GM19035 (cell line): ENCODE results near the gene DLGAP5.

ENCODE experiments used
- ATAC-seq: cut with Tn5 transposase; IDR thresholded peaks from one replicate; pipeline ENCODE4 v1.9.1; 2021; ENCODE audit not compliant: unreplicated experiment

The DLGAP5 gene

GRCh38 chr14:55188686-55189295 is 2.6 kb downstream of the DLGAP5 start:
- no peak for ATAC-seq

GRCh38 chr14:55180434-55180833 is 11.0 kb downstream of the DLGAP5 start:
- ATAC-seq: peak; percentile 78

- ATAC-seq: no peak
These were observed 11.4 kb downstream of the DLGAP5 start for GRCh38 chr14:55180006-55180405.

- ATAC-seq: no peak
These were observed 20.9 kb downstream of the DLGAP5 start for GRCh38 chr14:55170526-55170925.

- ATAC-seq: no peak
These were observed 30.4 kb downstream of the DLGAP5 start for GRCh38 chr14:55160989-55161388.

GRCh38 chr14:55158412-55158811 is 33.0 kb downstream of the DLGAP5 start:
- ATAC-seq: no peak

GRCh38 chr14:55157080-55157479 is 34.3 kb downstream of the DLGAP5 start:
- no peak for ATAC-seq

- ATAC-seq: no peak
These were observed 37.4 kb downstream of the DLGAP5 start for GRCh38 chr14:55153951-55154350.

GRCh38 chr14:55152052-55152753 is 39.2 kb downstream of the DLGAP5 start:
- ATAC-seq: no peak

- no peak for ATAC-seq
These were observed 39.8 kb downstream of the DLGAP5 start for GRCh38 chr14:55151601-55152000.

- ATAC-seq: no peak
These were observed 45.0 kb downstream of the DLGAP5 start for GRCh38 chr14:55146425-55146824.

- ATAC-seq: no peak
These were observed 48.9 kb downstream of the DLGAP5 start for GRCh38 chr14:55142466-55142865.

- ATAC-seq: no peak
These were observed 49.6 kb downstream of the DLGAP5 start for GRCh38 chr14:55141825-55142224.

- no peak for ATAC-seq
These were observed 51.5 kb downstream of the DLGAP5 start for GRCh38 chr14:55139696-55140509.

- no peak for ATAC-seq
These were observed 52.2 kb downstream of the DLGAP5 start for GRCh38 chr14:55139141-55139540.

GRCh38 chr14:55138091-55138490 is 53.3 kb downstream of the DLGAP5 start:
- ATAC-seq: no peak

- no peak for ATAC-seq
These were observed 54.2 kb downstream of the DLGAP5 start for GRCh38 chr14:55136885-55137786.

GRCh38 chr14:55136241-55136640 is 55.1 kb downstream of the DLGAP5 start:
- no peak for ATAC-seq

- ATAC-seq: no peak
These were observed 58.0 kb downstream of the DLGAP5 start for GRCh38 chr14:55133416-55133815.

- no peak for ATAC-seq
These were observed 59.8 kb downstream of the DLGAP5 start for GRCh38 chr14:55131370-55132137.
